Adrenal gland (tissue), 12 donors: ENCODE data around the gene TDRD12. TPM values are rescaled to one million over a fixed set of nuclear protein-coding genes. Genes with fewer than 3 reads are reported as not detected.
"Not testable (repeated sequence)": the region's sequence is repeated elsewhere in the genome, so short reads cannot be mapped to it uniquely, and the experiment has no call there.

Experiments used
- DNase-seq, 7 donors: peaks; one replicate each; pipeline ENCODE4 v3.0.0-alpha.2; 2019 to 2020
- H3K27ac ChIP-seq, 5 donors: fragments of 200-600 bp; sonication (generic) in 4 of 5; 1 replicate in 3 of 5; 2 replicates in 2 of 5; pipeline versions ENCODE4 v1.5.1 to v1.8.0; 2016 to 2020; ENCODE audit warnings: mild to moderate bottlenecking in 1 of 5
- H3K27me3 ChIP-seq: fragments of 200-600 bp; 2 replicates; pipeline ENCODE4 v1.8.0; 2021
- H3K36me3 ChIP-seq, 2 donors: fragments of 200-600 bp; replicated peaks in 1 of 2; 1 replicate in 1 of 2; 2 replicates in 1 of 2; pipeline versions ENCODE4 v1.5.1 to v1.8.0; 2018 to 2022
- H3K4me1 ChIP-seq, 2 donors: fragments of 200-600 bp; replicated peaks in 1 of 2; 1 replicate in 1 of 2; 2 replicates in 1 of 2; pipeline versions ENCODE4 v1.5.1 to v1.8.0; 2018 to 2021
- H3K4me3 ChIP-seq, 4 donors: fragments of 200-600 bp; sonication (generic) in 3 of 4; one replicate each; pipeline ENCODE4 v1.5.1; 2016 to 2018
- H3K9me3 ChIP-seq, 3 donors: fragments of 200-600 bp; sonication (generic) in 1 of 3; replicated peaks in 1 of 3; 1 replicate in 2 of 3; 2 replicates in 1 of 3; pipeline versions ENCODE4 v1.5.1 to v1.8.0; 2016 to 2021
- CTCF ChIP-seq, 6 experiments: fragments of 450-650 bp in 4 of 6; fragments of 200-600 bp in 2 of 6; sonication (generic) in 1 of 6; IDR thresholded peaks; 1 replicate in 5 of 6; 2 replicates in 1 of 6; pipeline versions ENCODE4 v1.5.1 to v1.8.0; 2016 to 2021; ENCODE audit warnings: antibody characterized with exemption in 6 of 6, mild to moderate bottlenecking in 2 of 6, moderate library complexity in 1 of 6
- POLR2A ChIP-seq, 2 donors: fragments of 450-650 bp; IDR thresholded peaks; one replicate each; pipeline ENCODE4 v1.6.1; 2017; ENCODE audit warnings: antibody characterized with exemption in 2 of 2, mild to moderate bottlenecking in 2 of 2, moderate library complexity in 1 of 2
- WGBS, 4 donors: extraction: QIAGEN DNeasy Blood & Tissue Kit in 2 of 4; methylation state at CpG; one replicate each; pipeline versions ENCODE4 v1.1.5 to v1.1.7; 2013 to 2017; 5-methylcytosine and 5-hydroxymethylcytosine counted together
- intact Hi-C, 2 donors: fragments of 100-400 bp; cut with DNase I; formaldehyde crosslinking; loops; one replicate each; pipeline versions ENCODE4 v1.14.1 to v1.15.0; 2022 to 2023
- polyA plus RNA-seq, 3 donors: library from polyadenylated mRNA; stranded (reverse); fragments of 200-250 nt in 2 of 3; fragments of 350-450 nt in 1 of 3; fragmentation: Illumina TruSeq in 1 of 3; extraction: RNeasy Lipid Tissue Mini Kit (QIAGEN cat#74804) in 1 of 3; gene quantifications; one replicate each; pipeline ENCODE4 v1.2.3, GENCODE V29; 2013 to 2014
- total RNA-seq, 9 donors: library from RNA; depleted of rRNA in 4 of 9; stranded (reverse); fragments of >200 nt in 4 of 9; fragments of 120-200 nt in 1 of 9; fragmentation: NEBNext Ultra II Directional in 1 of 9; extraction: Animal tissue kit (Norgen Biotek cat#: 25700) in 1 of 9; gene quantifications; one replicate each; pipeline versions ENCODE4 v1.1.0 to v1.2.4, GENCODE V29; 2013 to 2023
- donor health status: healthy with polysubstance abuse.
- donor health status: Bipolar disorder and iron deficiency.
- donor health status: DM: yes; HTN: yes; CAD: no.
- donor health status: DM: no; HTN: no; CAD: no.
- donor health status: DM: no; HTN: no; CAD: no.
- donor health status: DM: yes; HTN: yes; CAD: no.

TDRD12 gene
- total and polyA plus RNA-seq, 12 donors = 0.08 to 3.7 (median 1.1) TPM; not detected in 2

GRCh38 chr19:32749361-32749760 is 29.8 kb downstream of the TDRD12 start:
- no peaks in the 10 kb centered on the region for H3K36me3 ChIP-seq
- WGBS, 4 donors = 70 to 76% (median 75%) methylated on average over 6 of the region's 6 CpGs
- H3K27ac ChIP-seq = no peak overlapping the region
- no peaks in the 10 kb centered on the region for H3K27me3 ChIP-seq
- H3K4me3 ChIP-seq = no peak overlapping the region
- H3K9me3 ChIP-seq = no peaks in the 10 kb centered on the region
- DNase-seq = no peak
- no peaks in the 10 kb centered on the region for H3K4me1 ChIP-seq
- intact Hi-C loops = no loop called here
- TF ChIP-seq CTCF (IDR thresholded peaks at IDR 0.05) = no peak
- TF ChIP-seq POLR2A (IDR thresholded peaks at IDR 0.05) = no peak

GRCh38 chr19:32750441-32751055 is 31.0 kb downstream of the TDRD12 start:
- Histone ChIP-seq H3K4me3 (no peak overlapping the region), H3K27me3 (no peaks in the 10 kb centered on the region), H3K36me3 (no peaks in the 10 kb centered on the region), H3K27ac (no peak overlapping the region), H3K4me1 (no peaks in the 10 kb centered on the region), H3K9me3 (no peaks in the 10 kb centered on the region)
- intact Hi-C loops = no loop called here
- WGBS, 4 donors = 57 to 77% (median 63%) methylated on average over 4 of the region's 4 CpGs
- no peak for DNase-seq
- TF ChIP-seq CTCF (IDR thresholded peaks at IDR 0.05) (no peak), POLR2A (IDR thresholded peaks at IDR 0.05) (no peak)

GRCh38 chr19:32751066-32751465 is 31.5 kb downstream of the TDRD12 start:
- Histone ChIP-seq H3K4me1 (no peaks in the 10 kb centered on the region), H3K4me3 (no peak overlapping the region), H3K27me3 (no peaks in the 10 kb centered on the region), H3K9me3 (no peaks in the 10 kb centered on the region), H3K36me3 (no peaks in the 10 kb centered on the region), H3K27ac (no peak overlapping the region)
- TF ChIP-seq CTCF (IDR thresholded peaks at IDR 0.05) = no peak
- TF ChIP-seq POLR2A (IDR thresholded peaks at IDR 0.05) = no peak
- intact Hi-C loops = no loop called here
- WGBS, 4 donors = 82 to 92% (median 90%) methylated on average over 2 of the region's 2 CpGs
- DNase-seq = no peak

- Histone ChIP-seq H3K9me3 (no peaks in the 10 kb centered on the region), H3K27me3 (no peaks in the 10 kb centered on the region), H3K36me3 (no peaks in the 10 kb centered on the region), H3K4me3 (no peak overlapping the region), H3K27ac (no peak overlapping the region), H3K4me1 (no peaks in the 10 kb centered on the region)
- intact Hi-C loops = no loop called here
- WGBS, 4 donors = 71 to 84% (median 79%) methylated on average over 3 of the region's 3 CpGs
- DNase-seq = no peak
- TF ChIP-seq CTCF (IDR thresholded peaks at IDR 0.05) = no peak
- no peak for TF ChIP-seq POLR2A (IDR thresholded peaks at IDR 0.05)
Measured at GRCh38 chr19:32757189-32757588, 37.6 kb downstream of the TDRD12 start.

GRCh38 chr19:32765365-32765764 is 45.8 kb downstream of the TDRD12 start:
- intact Hi-C loops = not testable (repeated sequence)
- 80 to 88% (median 86%) methylated on average over 5 of the region's 5 CpGs for WGBS, 4 donors

More at GRCh38 chr19:32765365-32765764, 45.8 kb downstream of the TDRD12 start:
- H3K27me3 ChIP-seq, H3K36me3 ChIP-seq, H3K4me1 ChIP-seq, H3K9me3 ChIP-seq, H3K27ac ChIP-seq, DNase-seq, H3K4me3 ChIP-seq: not testable (repeated sequence)
